PC-9 (cell line): ENCODE results near the gene EIF5. TPM values are rescaled to one million over a fixed set of nuclear protein-coding genes. Genes with fewer than 3 reads are reported as not detected.

Experiments used
- BruUV-seq: library from RNA; stranded (reverse); fragments of 400-500 nt; replicated peaks from 2 replicates; lab custom pipeline; 2021; lab: Mats Ljungman, UMichigan
- CTCF ChIA-PET: fragments of 300-600 bp; sonication (Branson Sonifier 250); formaldehyde crosslinking; loops from one replicate; lab custom pipeline; 2022; ENCODE audit warnings: antibody characterized with exemption; lab: Charles Lee
- POLR2A ChIA-PET: fragments of 300-600 bp; sonication (Branson Sonifier 250); formaldehyde crosslinking; loops from one replicate; lab custom pipeline; 2022; ENCODE audit warnings: antibody characterized with exemption; ENCODE audit not compliant: unreplicated experiment; lab: Charles Lee
- DNase-seq, 2 experiments: peaks; one replicate each; pipeline versions ENCODE4 v3.0.0 to v3.0.0-alpha.2; 2015 to 2022; ENCODE audit warnings: mixed read lengths in 1 of 2
- H2AFZ ChIP-seq: fragments of 200-600 bp; sonication (generic); 2 replicates; pipeline ENCODE4 v1.8.1; 2017; ENCODE audit warnings: antibody characterized with exemption
- H3F3A ChIP-seq: fragments of 200-600 bp; sonication (generic); 2 replicates; pipeline ENCODE4 v1.8.1; 2017; ENCODE audit warnings: antibody characterized with exemption, mild to moderate bottlenecking, low read depth; ENCODE audit not compliant: insufficient read depth
- H3K27ac ChIP-seq: fragments of 200-600 bp; sonication (generic); 2 replicates; pipeline ENCODE4 v1.6.1; 2016; ENCODE audit warnings: mixed run types
- H3K27me3 ChIP-seq: fragments of 200-600 bp; sonication (generic); 2 replicates; pipeline ENCODE4 v1.6.1; 2016; ENCODE audit warnings: low read depth, mixed run types; ENCODE audit not compliant: insufficient read depth
- H3K36me3 ChIP-seq: fragments of 200-600 bp; sonication (generic); 2 replicates; pipeline ENCODE4 v1.6.1; 2016; ENCODE audit warnings: low read depth, mixed run types
- H3K4me1 ChIP-seq: fragments of 200-600 bp; sonication (generic); replicated peaks from 2 replicates; pipeline ENCODE4 v1.6.1; 2016; ENCODE audit warnings: mixed run types; ENCODE audit not compliant: insufficient read depth
- H3K4me2 ChIP-seq: fragments of 200-600 bp; sonication (generic); 2 replicates; pipeline ENCODE4 v1.6.1; 2017; ENCODE audit warnings: mixed run types
- H3K4me3 ChIP-seq: fragments of 200-600 bp; sonication (generic); 2 replicates; pipeline ENCODE4 v1.6.1; 2016; ENCODE audit warnings: mixed run types
- H3K79me2 ChIP-seq: fragments of 200-600 bp; sonication (generic); 2 replicates; pipeline ENCODE4 v1.6.1; 2017; ENCODE audit warnings: low read depth, mixed run types
- H3K9me2 ChIP-seq: fragments of 200-600 bp; sonication (generic); 2 replicates; pipeline ENCODE4 v1.8.1; 2017; ENCODE audit warnings: mild to moderate bottlenecking; ENCODE audit not compliant: insufficient read depth
- H3K9me3 ChIP-seq: fragments of 200-600 bp; sonication (generic); 2 replicates; pipeline ENCODE4 v1.8.1; 2016; ENCODE audit warnings: low read depth; ENCODE audit not compliant: insufficient read depth
- H4K20me1 ChIP-seq: fragments of 200-600 bp; sonication (generic); 2 replicates; pipeline ENCODE4 v1.8.1; 2017; ENCODE audit not compliant: insufficient read depth
- CTCF ChIP-seq: fragments of 200-600 bp; sonication (generic); conservative IDR thresholded peaks from 2 replicates; pipeline ENCODE4 v1.6.1; 2017; ENCODE audit warnings: mixed run types, antibody characterized with exemption, mild to moderate bottlenecking, moderate library complexity
- EZH2 ChIP-seq: fragments of 200-600 bp; sonication (generic); IDR thresholded peaks from 2 replicates; pipeline ENCODE4 v1.8.0; 2017; ENCODE audit warnings: antibody characterized with exemption, low read depth
- intact Hi-C: fragments of 100-400 bp; cut with micrococcal nuclease; formaldehyde crosslinking; loops from one replicate; pipeline ENCODE4 v1.10.0; 2022; ENCODE audit not compliant: unreplicated experiment
- total RNA-seq: library from RNA; stranded (reverse); gene quantifications from 2 replicates; pipeline ENCODE4 v1.2.3, GENCODE V29; 2021

Gene EIF5
- total RNA-seq, 1 experiment from 2014 or later, result 330 TPM

- peak; percentile 25 for TF ChIP-seq CTCF
- TF ChIP-seq EZH2, result no peak
- Histone ChIP-seq H4K20me1 (no peaks in the 10 kb centered on the region), H3F3A (peaks cover 39% of the 10 kb centered on the region), H3K27me3 (no peaks in the 10 kb centered on the region), H2AFZ (no peak overlapping the region), H3K27ac (peak overlapping the region; percentile 68), H3K36me3 (no peaks in the 10 kb centered on the region), H3K9me3 (no peaks in the 10 kb centered on the region; the same call in 1 of the 2 replicates), H3K79me2 (no peaks in the 10 kb centered on the region), H3K4me1 (peaks cover 32% of the 10 kb centered on the region), H3K4me2 (peak overlapping the region; percentile 41), H3K9me2 (no peaks in the 10 kb centered on the region), H3K4me3 (no peak overlapping the region)
- no TSS peak for BruUV-seq
- peak; percentile 78 to 98 for DNase-seq
- intact Hi-C loops, result loop anchor here (1.0 to 10.0 kb wide), 8 partner anchors 37 to 1631 kb away; no protein-coding TSS in a partner anchor
- POLR2A ChIA-PET, result interaction anchor here (0.6 to 0.8 kb wide), 5 partner anchors 38 to 419 kb away, joined by 5 to 38 read pairs (median 7); partner anchors contain the start of genes EIF5 and XRCC3
- CTCF ChIA-PET, result interaction anchor here (0.6 to 1.2 kb wide), 12 partner anchors 13 to 463 kb away, joined by 3 to 11 read pairs (median 4); no protein-coding TSS in a partner anchor
Measured at GRCh38 chr14:103296007-103296406, 38.0 kb upstream of the EIF5 start.

- Histone ChIP-seq H3K4me1 (peaks cover 39% of the 10 kb centered on the region), H3K9me2 (no peaks in the 10 kb centered on the region), H2AFZ (no peak overlapping the region), H3K27ac (peak overlapping the region; percentile 68; the same call in 1 of the 2 replicates), H3K79me2 (no peaks in the 10 kb centered on the region), H3F3A (peaks cover 47% of the 10 kb centered on the region), H4K20me1 (no peaks in the 10 kb centered on the region), H3K9me3 (no peaks in the 10 kb centered on the region; the same call in 1 of the 2 replicates), H3K36me3 (no peaks in the 10 kb centered on the region), H3K4me3 (no peak overlapping the region), H3K4me2 (no peak overlapping the region), H3K27me3 (no peaks in the 10 kb centered on the region)
- no TSS peak for BruUV-seq
- TF ChIP-seq CTCF (no peak), EZH2 (no peak)
- intact Hi-C loops, result loop anchor here (1.0 to 10.0 kb wide), 8 partner anchors 36 to 1632 kb away; no protein-coding TSS in a partner anchor
- POLR2A ChIA-PET, result no interaction called here
- DNase-seq, result no peak
- CTCF ChIA-PET, result interaction anchor here (1.1 kb wide), 1 partner anchor 222 kb away, joined by 4 read pairs; no protein-coding TSS in a partner anchor
Measured at GRCh38 chr14:103296987-103297386, 37.0 kb upstream of the EIF5 start.

- no peaks in the 10 kb centered on the region for H4K20me1 ChIP-seq
- ChIA-PET POLR2A (no interaction called here), CTCF (interaction anchor here (0.6 to 1.0 kb wide), 3 partner anchors 92 to 195 kb away, joined by 3 to 16 read pairs (median 3); no protein-coding TSS in a partner anchor)
- H3K27ac ChIP-seq, result no peak overlapping the region
- H3K4me3 ChIP-seq, result no peak overlapping the region
- BruUV-seq, result no TSS peak
- H3K27me3 ChIP-seq, result no peaks in the 10 kb centered on the region
- H3K36me3 ChIP-seq, result no peaks in the 10 kb centered on the region
- intact Hi-C loops, result loop anchor here (5.0 to 10.0 kb wide), 4 partner anchors 54 to 1634 kb away; no protein-coding TSS in a partner anchor
- no peak overlapping the region for H3K4me2 ChIP-seq
- H2AFZ ChIP-seq, result no peak overlapping the region
- peaks cover 50% of the 10 kb centered on the region for H3F3A ChIP-seq
- no peaks in the 10 kb centered on the region for H3K9me2 ChIP-seq
- no peaks in the 10 kb centered on the region; the same call in 1 of the 2 replicates for H3K9me3 ChIP-seq
- no peak for DNase-seq
- H3K79me2 ChIP-seq, result no peaks in the 10 kb centered on the region
- TF ChIP-seq EZH2 (no peak), CTCF (peak; percentile 51; the same call in 1 of the 2 replicates)
- peaks cover 52% of the 10 kb centered on the region for H3K4me1 ChIP-seq
Measured at GRCh38 chr14:103298620-103299019, 35.4 kb upstream of the EIF5 start.
